HepG2 (cell line): ENCODE results near the gene SHC1. TPM values are rescaled to one million over a fixed set of nuclear protein-coding genes. Genes with fewer than 3 reads are reported as not detected.

Source experiments
- DR1 ChIP-seq: sonication (generic); formaldehyde crosslinking; IDR thresholded peaks from 2 replicates; pipeline ENCODE4 v1.8.0; 2021; ENCODE audit warnings: mild to moderate bottlenecking, missing genetic modification reagents, inconsistent platforms
- ERF ChIP-seq: IDR thresholded peaks from 2 replicates; pipeline ENCODE4 v1.6.1; 2018; ENCODE audit warnings: missing biosample characterization, missing genetic modification reagents
- HNF4A ChIP-seq: sonication (generic); formaldehyde crosslinking; IDR thresholded peaks from 2 replicates; pipeline ENCODE4 v1.4.0; 2020; ENCODE audit warnings: missing genetic modification reagents
- JUNB ChIP-seq: sonication (generic); formaldehyde crosslinking; IDR thresholded peaks from 2 replicates; pipeline ENCODE4 v1.8.0; 2022; ENCODE audit warnings: missing genetic modification reagents, mild to moderate bottlenecking, borderline replicate concordance
- KLF11 ChIP-seq: IDR thresholded peaks from 2 replicates; pipeline ENCODE4 v1.6.1; 2016; ENCODE audit warnings: missing compliant biosample characterization
- MAFK ChIP-seq, 2 experiments: IDR thresholded peaks in 1 of 2; conservative IDR thresholded peaks in 1 of 2; 2 replicates each; pipeline ENCODE4 v1.6.1; 2011; ENCODE audit warnings: improper control_type of control experiment in 2 of 2, low read length in 2 of 2
- MYC ChIP-seq: sonication (generic); formaldehyde crosslinking; IDR thresholded peaks from 2 replicates; pipeline ENCODE4 v1.9.0; 2021; ENCODE audit warnings: missing genetic modification reagents, borderline replicate concordance
- PHF20 ChIP-seq: sonication (generic); formaldehyde crosslinking; IDR thresholded peaks from 2 replicates; pipeline ENCODE4 v1.5.0; 2020; ENCODE audit warnings: mild to moderate bottlenecking, missing genetic modification reagents
- ZNF460 ChIP-seq: sonication (generic); formaldehyde crosslinking; IDR thresholded peaks from 2 replicates; pipeline ENCODE4 v1.5.1; 2020; ENCODE audit warnings: missing genetic modification reagents, mild to moderate bottlenecking, borderline replicate concordance
- polyA plus RNA-seq, 8 experiments: library from polyadenylated mRNA; depleted of rRNA in 3 of 8; stranded (reverse) in 7 of 8; unstranded in 1 of 8; fragments of >200 nt; fragmentation: Illumina TruSeq in 4 of 8; extraction: Trizol in 4 of 8; gene quantifications; 2 replicates each; pipeline versions ENCODE4 v1.2.1 to v1.2.3, GENCODE V29; 2011 to 2016; ENCODE audit warnings: low read depth in 4 of 8, missing spikeins in 1 of 8, mixed read lengths in 1 of 8; ENCODE audit not compliant: insufficient read depth in 1 of 8
- total RNA-seq, 5 experiments: library from RNA; depleted of rRNA; stranded (reverse); fragments of >200 nt; fragmentation: Illumina TruSeq; extraction: Trizol; gene quantifications; 2 replicates each; pipeline ENCODE4 v1.2.3, GENCODE V29; 2016; ENCODE audit warnings: low read depth in 1 of 5
- TF ChIP-seq, protein P1 (sequence below): sonication (generic); formaldehyde crosslinking; IDR thresholded peaks from 2 replicates; pipeline ENCODE4 v1.4.0; 2020; ENCODE audit warnings: mild to moderate bottlenecking, missing genetic modification reagents
- TF ChIP-seq, protein P2 (sequence below): sonication (generic); formaldehyde crosslinking; IDR thresholded peaks from one replicate; pipeline ENCODE4 v1.5.1; 2020; ENCODE audit warnings: mild to moderate bottlenecking, missing genetic modification reagents; ENCODE audit errors: not compliant biosample characterization
- TF ChIP-seq, protein P3 (sequence below): sonication (generic); formaldehyde crosslinking; IDR thresholded peaks from 2 replicates; pipeline ENCODE4 v1.4.0; 2020; ENCODE audit warnings: missing genetic modification reagents
- TF ChIP-seq, protein P4 (sequence below): fragments of 450-650 bp; IDR thresholded peaks from 2 replicates; pipeline ENCODE4 v1.6.1; 2017; ENCODE audit warnings: mild to moderate bottlenecking
- TF ChIP-seq, protein P5 (sequence below): sonication (generic); formaldehyde crosslinking; IDR thresholded peaks from 2 replicates; pipeline ENCODE4 v1.4.0; 2020; ENCODE audit warnings: missing genetic modification reagents, borderline replicate concordance

The SHC1 gene
- total and polyA plus RNA-seq, 2 of the 13 experiments (the other 11 are each of a cell fraction or from before 2014, with no cell fraction given), result 52.0 to 137 TPM

DNA sequence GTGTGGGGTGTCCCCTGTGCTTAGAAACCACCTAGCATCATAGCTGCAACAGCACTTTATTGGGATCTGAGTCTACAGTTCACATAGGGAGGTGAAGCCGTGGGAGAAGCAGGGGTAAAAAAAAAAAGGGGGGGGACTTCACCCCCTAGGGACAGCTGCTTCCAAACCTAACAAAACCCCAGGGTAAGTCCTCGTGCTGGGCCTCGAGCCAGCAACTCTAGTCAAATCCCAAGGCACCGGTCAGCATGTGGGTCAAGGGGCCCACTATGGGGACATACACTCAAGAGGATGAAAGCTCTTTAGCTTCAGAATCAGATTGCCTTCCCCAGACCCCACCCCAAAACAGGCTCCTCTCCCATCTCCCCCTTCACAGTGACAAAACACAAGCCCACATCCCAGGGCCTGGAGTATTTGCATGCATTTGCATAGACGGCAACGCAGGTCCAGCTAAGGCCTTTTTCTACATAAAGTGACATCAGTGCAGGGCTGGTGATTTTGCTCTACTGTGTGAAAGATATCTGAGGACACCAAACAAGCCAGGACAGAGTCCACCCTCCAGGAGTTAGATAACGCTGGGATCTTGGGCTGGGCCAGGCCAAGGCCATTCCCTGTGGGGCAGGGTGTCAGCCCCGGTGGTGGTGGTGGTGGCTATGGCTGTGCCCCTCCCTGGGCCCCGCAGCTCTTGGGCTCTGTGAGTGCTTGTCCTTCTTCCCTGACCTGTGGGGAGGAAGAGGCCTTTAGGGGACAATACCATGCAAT is 26.0 kb downstream of the SHC1 start (continued):
- TF ChIP-seq, protein P1, sequence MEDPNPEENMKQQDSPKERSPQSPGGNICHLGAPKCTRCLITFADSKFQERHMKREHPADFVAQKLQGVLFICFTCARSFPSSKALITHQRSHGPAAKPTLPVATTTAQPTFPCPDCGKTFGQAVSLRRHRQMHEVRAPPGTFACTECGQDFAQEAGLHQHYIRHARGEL (CRISPR knock-in tag), result no peak
- TF ChIP-seq ERF (CRISPR knock-in tag), result peak; percentile 85
- TF ChIP-seq MAFK (conservative IDR thresholded peaks at IDR 0.05 in 1 of 2, IDR thresholded peaks at IDR 0.05 in 1 of 2; ENCODE audit: low read length in 2 of 2), result no peak
- TF ChIP-seq, protein P2, sequence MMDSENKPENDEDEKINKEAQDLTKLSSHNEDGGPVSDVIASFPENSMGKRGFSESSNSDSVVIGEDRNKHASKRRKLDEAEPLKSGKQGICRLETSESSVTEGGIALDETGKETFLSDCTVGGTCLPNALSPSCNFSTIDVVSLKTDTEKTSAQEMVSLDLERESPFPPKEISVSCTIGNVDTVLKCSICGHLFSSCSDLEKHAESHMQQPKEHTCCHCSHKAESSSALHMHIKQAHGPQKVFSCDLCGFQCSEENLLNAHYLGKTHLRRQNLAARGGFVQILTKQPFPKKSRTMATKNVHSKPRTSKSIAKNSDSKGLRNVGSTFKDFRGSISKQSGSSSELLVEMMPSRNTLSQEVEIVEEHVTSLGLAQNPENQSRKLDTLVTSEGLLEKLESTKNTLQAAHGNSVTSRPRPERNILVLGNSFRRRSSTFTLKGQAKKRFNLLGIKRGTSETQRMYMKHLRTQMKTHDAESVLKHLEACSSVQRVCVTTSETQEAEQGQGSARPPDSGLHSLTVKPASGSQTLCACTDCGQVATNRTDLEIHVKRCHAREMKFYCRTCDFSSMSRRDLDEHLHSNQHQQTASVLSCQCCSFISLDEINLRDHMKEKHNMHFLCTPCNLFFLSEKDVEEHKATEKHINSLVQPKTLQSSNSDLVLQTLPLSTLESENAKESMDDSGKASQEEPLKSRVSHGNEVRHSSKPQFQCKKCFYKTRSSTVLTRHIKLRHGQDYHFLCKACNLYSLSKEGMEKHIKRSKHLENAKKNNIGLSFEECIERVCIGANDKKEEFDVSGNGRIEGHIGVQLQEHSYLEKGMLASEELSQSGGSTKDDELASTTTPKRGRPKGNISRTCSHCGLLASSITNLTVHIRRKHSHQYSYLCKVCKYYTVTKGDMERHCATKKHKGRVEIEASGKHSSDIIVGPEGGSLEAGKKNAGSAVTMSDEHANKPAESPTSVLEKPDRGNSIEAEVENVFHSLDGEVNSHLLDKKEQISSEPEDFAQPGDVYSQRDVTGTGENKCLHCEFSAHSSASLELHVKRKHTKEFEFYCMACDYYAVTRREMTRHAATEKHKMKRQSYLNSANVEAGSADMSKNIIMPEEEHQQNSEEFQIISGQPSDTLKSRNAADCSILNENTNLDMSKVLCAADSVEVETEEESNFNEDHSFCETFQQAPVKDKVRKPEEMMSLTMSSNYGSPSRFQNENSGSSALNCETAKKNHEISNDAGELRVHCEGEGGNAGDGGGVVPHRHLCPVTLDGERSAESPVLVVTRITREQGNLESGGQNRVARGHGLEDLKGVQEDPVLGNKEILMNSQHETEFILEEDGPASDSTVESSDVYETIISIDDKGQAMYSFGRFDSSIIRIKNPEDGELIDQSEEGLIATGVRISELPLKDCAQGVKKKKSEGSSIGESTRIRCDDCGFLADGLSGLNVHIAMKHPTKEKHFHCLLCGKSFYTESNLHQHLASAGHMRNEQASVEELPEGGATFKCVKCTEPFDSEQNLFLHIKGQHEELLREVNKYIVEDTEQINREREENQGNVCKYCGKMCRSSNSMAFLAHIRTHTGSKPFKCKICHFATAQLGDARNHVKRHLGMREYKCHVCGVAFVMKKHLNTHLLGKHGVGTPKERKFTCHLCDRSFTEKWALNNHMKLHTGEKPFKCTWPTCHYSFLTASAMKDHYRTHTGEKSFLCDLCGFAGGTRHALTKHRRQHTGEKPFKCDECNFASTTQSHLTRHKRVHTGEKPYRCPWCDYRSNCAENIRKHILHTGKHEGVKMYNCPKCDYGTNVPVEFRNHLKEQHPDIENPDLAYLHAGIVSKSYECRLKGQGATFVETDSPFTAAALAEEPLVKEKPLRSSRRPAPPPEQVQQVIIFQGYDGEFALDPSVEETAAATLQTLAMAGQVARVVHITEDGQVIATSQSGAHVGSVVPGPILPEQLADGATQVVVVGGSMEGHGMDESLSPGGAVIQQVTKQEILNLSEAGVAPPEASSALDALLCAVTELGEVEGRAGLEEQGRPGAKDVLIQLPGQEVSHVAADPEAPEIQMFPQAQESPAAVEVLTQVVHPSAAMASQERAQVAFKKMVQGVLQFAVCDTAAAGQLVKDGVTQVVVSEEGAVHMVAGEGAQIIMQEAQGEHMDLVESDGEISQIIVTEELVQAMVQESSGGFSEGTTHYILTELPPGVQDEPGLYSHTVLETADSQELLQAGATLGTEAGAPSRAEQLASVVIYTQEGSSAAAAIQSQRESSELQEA (CRISPR knock-in tag), result no peak
- no peak; the same call in 1 of the 2 replicates for TF ChIP-seq DR1
- peak; percentile 95 for TF ChIP-seq HNF4A
- TF ChIP-seq PHF20 (CRISPR knock-in tag), result no peak
- no peak for TF ChIP-seq KLF11
- TF ChIP-seq ZNF460 (CRISPR knock-in tag), result no peak; the same call in 1 of the 2 replicates
- peak; percentile 56; the same call in 1 of the 2 replicates for TF ChIP-seq MYC (CRISPR knock-in tag)
- TF ChIP-seq, protein P3, sequence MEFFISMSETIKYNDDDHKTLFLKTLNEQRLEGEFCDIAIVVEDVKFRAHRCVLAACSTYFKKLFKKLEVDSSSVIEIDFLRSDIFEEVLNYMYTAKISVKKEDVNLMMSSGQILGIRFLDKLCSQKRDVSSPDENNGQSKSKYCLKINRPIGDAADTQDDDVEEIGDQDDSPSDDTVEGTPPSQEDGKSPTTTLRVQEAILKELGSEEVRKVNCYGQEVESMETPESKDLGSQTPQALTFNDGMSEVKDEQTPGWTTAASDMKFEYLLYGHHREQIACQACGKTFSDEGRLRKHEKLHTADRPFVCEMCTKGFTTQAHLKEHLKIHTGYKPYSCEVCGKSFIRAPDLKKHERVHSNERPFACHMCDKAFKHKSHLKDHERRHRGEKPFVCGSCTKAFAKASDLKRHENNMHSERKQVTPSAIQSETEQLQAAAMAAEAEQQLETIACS (CRISPR knock-in tag), result no peak
- TF ChIP-seq, protein P4, sequence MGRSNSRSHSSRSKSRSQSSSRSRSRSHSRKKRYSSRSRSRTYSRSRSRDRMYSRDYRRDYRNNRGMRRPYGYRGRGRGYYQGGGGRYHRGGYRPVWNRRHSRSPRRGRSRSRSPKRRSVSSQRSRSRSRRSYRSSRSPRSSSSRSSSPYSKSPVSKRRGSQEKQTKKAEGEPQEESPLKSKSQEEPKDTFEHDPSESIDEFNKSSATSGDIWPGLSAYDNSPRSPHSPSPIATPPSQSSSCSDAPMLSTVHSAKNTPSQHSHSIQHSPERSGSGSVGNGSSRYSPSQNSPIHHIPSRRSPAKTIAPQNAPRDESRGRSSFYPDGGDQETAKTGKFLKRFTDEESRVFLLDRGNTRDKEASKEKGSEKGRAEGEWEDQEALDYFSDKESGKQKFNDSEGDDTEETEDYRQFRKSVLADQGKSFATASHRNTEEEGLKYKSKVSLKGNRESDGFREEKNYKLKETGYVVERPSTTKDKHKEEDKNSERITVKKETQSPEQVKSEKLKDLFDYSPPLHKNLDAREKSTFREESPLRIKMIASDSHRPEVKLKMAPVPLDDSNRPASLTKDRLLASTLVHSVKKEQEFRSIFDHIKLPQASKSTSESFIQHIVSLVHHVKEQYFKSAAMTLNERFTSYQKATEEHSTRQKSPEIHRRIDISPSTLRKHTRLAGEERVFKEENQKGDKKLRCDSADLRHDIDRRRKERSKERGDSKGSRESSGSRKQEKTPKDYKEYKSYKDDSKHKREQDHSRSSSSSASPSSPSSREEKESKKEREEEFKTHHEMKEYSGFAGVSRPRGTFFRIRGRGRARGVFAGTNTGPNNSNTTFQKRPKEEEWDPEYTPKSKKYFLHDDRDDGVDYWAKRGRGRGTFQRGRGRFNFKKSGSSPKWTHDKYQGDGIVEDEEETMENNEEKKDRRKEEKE, result no peak
- no peak for TF ChIP-seq JUNB (CRISPR knock-in tag)
- TF ChIP-seq, protein P5, sequence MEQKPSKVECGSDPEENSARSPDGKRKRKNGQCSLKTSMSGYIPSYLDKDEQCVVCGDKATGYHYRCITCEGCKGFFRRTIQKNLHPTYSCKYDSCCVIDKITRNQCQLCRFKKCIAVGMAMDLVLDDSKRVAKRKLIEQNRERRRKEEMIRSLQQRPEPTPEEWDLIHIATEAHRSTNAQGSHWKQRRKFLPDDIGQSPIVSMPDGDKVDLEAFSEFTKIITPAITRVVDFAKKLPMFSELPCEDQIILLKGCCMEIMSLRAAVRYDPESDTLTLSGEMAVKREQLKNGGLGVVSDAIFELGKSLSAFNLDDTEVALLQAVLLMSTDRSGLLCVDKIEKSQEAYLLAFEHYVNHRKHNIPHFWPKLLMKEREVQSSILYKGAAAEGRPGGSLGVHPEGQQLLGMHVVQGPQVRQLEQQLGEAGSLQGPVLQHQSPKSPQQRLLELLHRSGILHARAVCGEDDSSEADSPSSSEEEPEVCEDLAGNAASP (CRISPR knock-in tag), result peak; percentile 98
